HL-60 (cell line): Measurements from ENCODE around the gene DMBT1.
"Not testable (repeated sequence)": the region's sequence is repeated elsewhere in the genome, so short reads cannot be mapped to it uniquely, and the experiment has no call there.

Experiments used
- DNase-seq, 2 experiments: peaks; one replicate each; pipeline ENCODE4 v3.0.0-alpha.2; 2010 to 2020; ENCODE audit warnings: low read depth in 1 of 2, low spot score in 1 of 2
- H3K27ac ChIP-seq: fragments of 250-450 bp; sonication (Bioruptor Pico); replicated peaks from 2 replicates; pipeline ENCODE4 v1.5.1; 2020; ENCODE audit warnings: mild to moderate bottlenecking, moderate library complexity
- H3K27me3 ChIP-seq: fragments of 250-450 bp; sonication (Bioruptor Pico); 2 replicates; pipeline ENCODE4 v1.5.1; 2021; ENCODE audit warnings: mild to moderate bottlenecking, moderate library complexity; ENCODE audit not compliant: insufficient read depth, poor library complexity, severe bottlenecking
- H3K4me3 ChIP-seq: replicated peaks from 2 replicates; pipeline ENCODE4 v1.5.1; 2011; ENCODE audit warnings: mild to moderate bottlenecking, control low read depth, low read length; ENCODE audit not compliant: insufficient read depth
- CTCF ChIP-seq: IDR thresholded peaks from one replicate; pipeline ENCODE4 v1.5.1; 2011; ENCODE audit warnings: low read length, control low read depth, inconsistent platforms; ENCODE audit not compliant: insufficient read depth
- GABPA ChIP-seq: IDR thresholded peaks from 2 replicates; pipeline ENCODE4 v1.6.1; 2012; ENCODE audit warnings: low read depth
- POLR2AphosphoS5 ChIP-seq: IDR thresholded peaks from 2 replicates; pipeline ENCODE4 v1.6.1; 2012; ENCODE audit warnings: low read depth
- REST ChIP-seq: IDR thresholded peaks from 2 replicates; pipeline ENCODE4 v1.6.1; 2012; ENCODE audit warnings: low read depth; ENCODE audit not compliant: insufficient replicate concordance
- SPI1 ChIP-seq: IDR thresholded peaks from 2 replicates; pipeline ENCODE4 v1.6.1; 2012; ENCODE audit warnings: low read depth, mild to moderate bottlenecking, borderline replicate concordance

The DMBT1 gene

GRCh38 chr10:122592161-122592560 lies 31.6 kb downstream of the DMBT1 start:
- no peak for DNase-seq
- TF ChIP-seq GABPA (no peak), CTCF (no peak), SPI1 (no peak), REST (no peak), POLR2AphosphoS5 (no peak)
- Histone ChIP-seq H3K4me3 (no peak overlapping the region), H3K27me3 (no peaks in the 10 kb centered on the region), H3K27ac (no peak overlapping the region)

DNA sequence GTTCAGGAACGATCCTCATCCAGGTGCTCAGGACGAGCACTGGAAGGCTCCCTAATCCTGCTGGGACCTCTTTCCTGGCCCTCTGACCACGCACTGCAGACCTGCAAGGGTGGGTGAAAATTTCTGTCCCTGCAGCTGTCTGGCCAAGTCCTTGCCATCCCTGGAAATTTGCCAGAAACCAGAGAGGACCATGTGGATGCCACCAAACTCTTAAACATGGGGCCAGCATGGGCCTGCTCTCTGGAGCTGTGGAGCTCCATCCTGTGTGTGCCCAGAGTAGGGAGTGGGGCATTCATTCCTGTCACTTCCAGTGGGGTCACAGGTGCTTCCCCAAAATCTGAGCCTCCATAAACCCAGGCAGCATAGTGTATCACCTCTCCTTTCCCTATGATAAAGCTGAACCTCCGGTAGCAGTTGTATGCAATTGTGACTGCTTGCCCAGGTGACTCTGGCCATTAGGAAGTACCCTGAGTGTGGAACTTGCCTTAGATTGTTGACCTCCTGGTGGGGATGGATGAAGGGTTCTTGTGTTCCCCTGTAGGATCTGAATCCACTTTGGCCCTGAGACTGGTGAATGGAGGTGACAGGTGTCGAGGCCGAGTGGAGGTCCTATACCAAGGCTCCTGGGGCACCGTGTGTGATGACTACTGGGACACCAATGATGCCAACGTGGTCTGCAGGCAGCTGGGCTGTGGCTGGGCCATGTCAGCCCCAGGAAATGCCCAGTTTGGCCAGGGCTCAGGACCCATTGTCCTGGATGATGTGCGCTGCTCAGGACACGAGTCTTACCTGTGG lies 57.1 kb downstream of the DMBT1 start:
- no peak for DNase-seq
- TF ChIP-seq POLR2AphosphoS5: no peak
- TF ChIP-seq GABPA: no peak
- TF ChIP-seq SPI1: no peak
- TF ChIP-seq REST: no peak
- no peak for TF ChIP-seq CTCF
- H3K4me3 ChIP-seq: no peak overlapping the region
- H3K27ac ChIP-seq: no peak overlapping the region
- no peaks in the 10 kb centered on the region for H3K27me3 ChIP-seq

- no peaks in the 10 kb centered on the region for H3K27me3 ChIP-seq
- no peak overlapping the region for H3K27ac ChIP-seq
- H3K4me3 ChIP-seq: no peak overlapping the region
- TF ChIP-seq REST (no peak), SPI1 (no peak), GABPA (no peak), CTCF (no peak), POLR2AphosphoS5 (no peak)
- no peak for DNase-seq
These were observed 58.1 kb downstream of the DMBT1 start for GRCh38 chr10:122618461-122619165.

DNA sequence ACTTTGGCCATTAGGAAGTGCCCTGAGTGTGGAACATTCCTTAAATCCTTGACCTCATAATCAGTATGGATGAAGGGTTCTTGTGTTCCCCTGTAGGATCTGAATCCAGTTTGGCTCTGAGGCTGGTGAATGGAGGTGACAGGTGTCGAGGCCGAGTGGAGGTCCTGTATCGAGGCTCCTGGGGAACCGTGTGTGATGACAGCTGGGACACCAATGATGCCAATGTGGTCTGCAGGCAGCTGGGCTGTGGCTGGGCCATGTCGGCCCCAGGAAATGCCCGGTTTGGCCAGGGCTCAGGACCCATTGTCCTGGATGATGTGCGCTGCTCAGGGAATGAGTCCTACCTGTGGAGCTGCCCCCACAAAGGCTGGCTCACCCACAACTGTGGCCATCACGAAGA lies 60.4 kb downstream of the DMBT1 start:
- DNase-seq, H3K27me3 ChIP-seq, H3K27ac ChIP-seq, H3K4me3 ChIP-seq: not testable (repeated sequence)
